NT2/D1 (cell line): ENCODE data around the gene PKP1.

Experiments
- SUZ12 ChIP-seq: IDR thresholded peaks from 2 replicates; pipeline ENCODE4 v1.6.1; 2011; ENCODE audit not compliant: insufficient read length, insufficient read depth; ENCODE audit errors: extremely low read depth
- YY1 ChIP-seq: IDR thresholded peaks from 2 replicates; pipeline ENCODE4 v1.6.1; 2011; ENCODE audit not compliant: insufficient read length, insufficient read depth
- ZNF274 ChIP-seq: IDR thresholded peaks from 2 replicates; pipeline ENCODE4 v1.6.1; 2011; ENCODE audit warnings: mild to moderate bottlenecking, low read depth, low read length

- no peak for TF ChIP-seq ZNF274
- no peak for TF ChIP-seq YY1
- TF ChIP-seq SUZ12, result no peak
These were observed 38.2 kb upstream of the PKP1 start for GRCh38 chr1:201245082-201245481.
